ENCODE measurements around the gene IGF1R.
A peak's percentile ranks its signal among the peaks of the same experiment; 100 is the strongest.

IGF1R gene

DNA sequence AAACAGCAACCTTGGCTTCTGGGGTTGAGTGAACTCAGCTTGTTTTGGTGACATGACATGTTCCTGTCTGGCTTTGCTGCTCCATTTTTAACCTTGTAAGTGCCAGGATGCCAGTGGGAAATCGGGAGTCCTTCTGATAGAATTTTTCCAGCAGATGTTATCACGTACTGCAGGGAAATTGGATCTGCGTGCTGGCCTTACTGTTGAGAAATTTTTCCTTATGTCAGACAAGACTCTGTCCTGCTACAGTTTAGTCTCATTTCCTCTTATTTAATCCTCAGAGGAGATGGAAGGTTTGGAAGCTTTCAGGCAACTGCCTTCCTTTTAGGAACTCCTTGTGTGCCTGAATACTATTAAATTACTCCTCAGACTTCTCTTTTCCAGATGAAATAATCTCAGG, 278.7 kb downstream of the IGF1R start:
- DNase-seq: no peak

DNA sequence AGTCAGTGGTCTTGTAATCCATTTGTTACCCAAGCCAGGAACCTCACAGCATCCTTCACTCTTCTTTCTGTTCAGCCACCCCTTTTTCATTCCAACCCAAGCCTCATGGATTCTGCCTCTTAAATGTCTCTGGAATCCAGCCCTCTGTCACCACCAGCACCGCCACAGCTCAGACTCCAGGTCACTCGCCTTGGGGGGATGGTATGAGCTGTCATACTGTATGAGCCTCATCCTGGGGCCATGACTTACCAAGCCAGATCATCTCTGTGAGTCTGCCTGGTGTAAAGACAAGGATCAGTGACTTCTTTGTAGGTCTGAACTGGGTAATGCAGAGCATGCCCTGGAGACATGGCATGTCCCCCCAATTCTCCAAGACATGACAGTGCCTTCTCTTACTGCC, 279.7 kb downstream of the IGF1R start:
- DNase-seq: no peak

DNA sequence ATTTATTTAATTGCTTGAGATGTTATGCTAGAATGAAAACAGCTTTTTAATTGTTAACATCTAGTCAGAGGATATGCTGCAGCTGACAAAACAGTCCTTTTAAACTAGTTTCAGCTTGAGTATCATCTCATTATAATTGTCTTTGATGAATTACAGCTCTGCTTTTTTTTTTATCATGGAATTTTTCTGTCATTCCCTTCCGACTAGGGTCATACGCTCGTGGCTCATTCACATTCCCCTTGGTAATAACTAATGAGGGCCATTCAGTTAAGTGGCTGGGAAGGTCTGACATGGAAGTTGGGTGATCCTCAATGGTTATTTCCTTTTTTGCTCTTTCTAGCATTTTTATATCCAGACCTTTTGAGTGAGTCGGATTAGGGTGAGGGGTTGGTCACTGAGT, 282.2 kb downstream of the IGF1R start:
- no peak for DNase-seq

DNA sequence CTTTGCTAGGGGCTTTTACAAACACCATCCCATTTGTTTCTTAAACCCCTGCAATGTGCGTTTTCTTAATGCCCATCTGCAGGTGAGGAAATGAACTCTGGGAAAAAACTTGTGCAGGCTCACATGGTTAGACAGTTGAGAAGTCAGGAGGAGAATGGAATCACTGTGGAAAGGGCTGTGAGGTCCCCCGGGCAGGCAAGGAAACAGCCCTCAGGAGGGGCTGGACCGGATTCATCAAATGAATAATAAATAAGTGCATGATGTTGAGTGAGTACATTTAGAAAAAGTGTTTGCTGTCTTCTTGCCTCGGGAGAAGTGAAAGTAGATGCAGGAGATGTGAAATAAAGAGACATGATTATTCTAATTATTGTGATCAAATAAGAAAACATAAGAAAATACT, 282.7 kb downstream of the IGF1R start:
- no peak for DNase-seq

GRCh38 chr15:98933406-98933805, 285.1 kb downstream of the IGF1R start:
- DNase-seq: no peak

DNA sequence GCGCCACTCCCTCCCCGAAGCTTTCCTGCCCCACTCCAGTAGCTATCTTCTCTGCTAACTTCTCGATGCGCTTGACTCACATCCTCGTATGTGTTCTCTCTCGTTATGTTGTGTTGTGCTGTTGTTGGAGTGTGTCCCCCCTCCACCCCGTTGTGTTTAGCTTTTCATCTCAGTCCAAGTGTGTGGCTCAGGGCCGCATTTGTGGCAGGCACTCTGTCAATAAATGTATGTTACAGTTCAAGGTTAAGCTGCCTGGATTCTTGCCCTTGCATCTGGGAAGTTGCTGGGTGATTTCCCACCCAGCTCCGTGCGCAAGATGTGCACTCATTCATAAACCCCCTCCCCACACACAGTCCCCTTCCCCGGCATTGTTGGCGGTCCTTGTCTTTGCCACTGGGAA, 287.4 kb downstream of the IGF1R start:
- DNase-seq: no peak

DNA sequence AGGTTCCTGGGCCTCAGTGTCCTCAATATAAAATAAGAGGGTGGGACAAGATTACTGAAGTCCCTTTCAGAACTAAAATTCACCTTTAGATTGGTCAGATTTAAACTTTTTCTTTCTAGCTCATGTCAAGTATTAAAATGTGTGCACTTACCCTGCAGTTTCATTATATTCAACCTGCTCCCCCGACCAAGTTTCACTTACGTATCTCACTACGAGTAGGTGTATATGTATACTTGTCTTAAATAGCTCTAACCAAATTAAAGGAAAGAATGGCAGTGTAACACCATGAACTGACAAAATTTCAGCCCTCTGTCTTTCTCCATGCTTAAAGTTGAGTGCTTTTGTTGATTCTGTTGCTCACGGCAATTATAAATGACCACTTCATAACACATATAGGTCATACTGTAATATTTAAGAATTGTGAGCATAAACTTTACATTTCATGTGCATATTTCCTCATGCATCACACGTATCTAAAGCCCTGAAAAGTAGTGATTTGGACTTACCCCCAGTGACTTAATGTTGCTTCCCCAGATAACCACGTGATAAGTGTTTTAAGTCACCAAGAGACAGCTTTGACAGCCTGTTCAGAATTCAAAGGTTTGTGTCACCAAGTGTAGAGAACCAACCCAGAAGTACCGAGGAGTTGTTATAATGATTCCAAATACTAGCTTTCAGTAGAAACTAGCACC, 289.2 kb downstream of the IGF1R start:
- no peak for DNase-seq

DNA sequence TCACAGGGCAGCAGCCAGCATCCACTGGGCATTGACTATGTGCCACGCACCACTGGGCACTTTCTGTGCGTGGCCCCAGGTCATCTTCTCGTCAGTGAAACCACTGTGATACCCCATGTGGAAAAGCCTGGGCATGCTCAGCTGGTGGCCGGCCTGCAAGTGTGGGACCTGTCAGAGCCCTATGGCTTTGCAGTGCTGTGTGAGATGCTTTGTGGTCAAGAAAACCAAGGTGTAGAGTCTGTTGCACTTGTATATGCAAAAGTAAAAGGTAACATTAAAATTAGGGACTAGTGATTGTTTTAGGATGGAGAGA, 289.7 kb downstream of the IGF1R start:
- no peak for DNase-seq

DNA sequence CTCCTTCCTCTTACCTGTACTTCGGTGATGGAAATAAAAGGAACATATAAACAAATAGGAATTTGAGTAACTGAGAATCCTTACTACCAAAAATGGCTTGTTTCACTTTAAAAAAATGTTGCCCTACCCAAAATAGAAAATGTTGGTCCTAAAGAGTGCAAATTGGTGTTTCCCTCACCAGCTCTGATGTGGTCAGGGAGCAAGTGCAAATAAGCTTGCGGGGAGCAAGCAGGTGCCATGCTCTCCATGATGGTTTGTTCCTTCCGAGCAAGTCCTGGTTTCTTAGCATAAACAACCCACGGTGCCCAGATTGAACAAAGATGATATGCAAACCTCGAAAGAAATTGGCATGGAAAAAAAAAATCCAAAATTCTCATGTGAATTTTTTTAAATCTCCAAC, 290.5 kb downstream of the IGF1R start:
- DNase-seq: no peak

DNA sequence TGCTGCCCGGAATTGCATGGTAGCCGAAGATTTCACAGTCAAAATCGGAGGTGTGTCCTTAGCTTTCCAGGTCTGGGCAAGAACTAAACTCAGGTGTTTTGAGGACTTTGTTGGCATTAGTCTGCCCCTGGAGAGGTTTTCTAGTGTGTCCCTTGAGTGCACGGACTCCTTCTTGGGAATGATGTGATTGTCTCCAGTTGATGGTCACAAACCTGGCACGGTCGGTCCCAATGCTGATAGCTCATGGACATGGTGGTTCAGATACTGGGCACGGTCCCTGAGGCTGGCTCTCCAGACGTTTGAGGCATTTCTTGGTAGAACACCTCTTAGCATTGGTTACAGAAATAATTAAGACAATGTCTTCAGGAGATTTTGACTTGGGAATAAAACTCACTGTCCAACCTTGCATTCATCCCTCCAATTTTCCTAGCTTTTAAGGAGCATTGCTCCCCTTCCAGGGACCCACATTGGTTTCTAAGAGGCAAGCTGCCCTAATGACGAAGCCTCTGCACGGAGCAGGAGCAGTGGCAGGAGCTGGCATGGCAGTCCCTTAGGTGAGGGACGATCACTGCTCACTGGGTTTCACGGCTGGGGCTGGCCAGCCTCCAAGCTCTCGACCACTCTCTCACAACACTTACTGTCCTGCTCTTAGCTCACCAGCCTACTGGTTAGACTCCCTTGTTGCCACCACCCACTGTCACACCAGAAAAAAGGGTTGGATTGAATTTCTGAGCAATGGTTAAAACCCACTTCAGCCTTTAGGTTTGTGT, 291.2 kb downstream of the IGF1R start:
- peak; percentile 10 for DNase-seq

DNA sequence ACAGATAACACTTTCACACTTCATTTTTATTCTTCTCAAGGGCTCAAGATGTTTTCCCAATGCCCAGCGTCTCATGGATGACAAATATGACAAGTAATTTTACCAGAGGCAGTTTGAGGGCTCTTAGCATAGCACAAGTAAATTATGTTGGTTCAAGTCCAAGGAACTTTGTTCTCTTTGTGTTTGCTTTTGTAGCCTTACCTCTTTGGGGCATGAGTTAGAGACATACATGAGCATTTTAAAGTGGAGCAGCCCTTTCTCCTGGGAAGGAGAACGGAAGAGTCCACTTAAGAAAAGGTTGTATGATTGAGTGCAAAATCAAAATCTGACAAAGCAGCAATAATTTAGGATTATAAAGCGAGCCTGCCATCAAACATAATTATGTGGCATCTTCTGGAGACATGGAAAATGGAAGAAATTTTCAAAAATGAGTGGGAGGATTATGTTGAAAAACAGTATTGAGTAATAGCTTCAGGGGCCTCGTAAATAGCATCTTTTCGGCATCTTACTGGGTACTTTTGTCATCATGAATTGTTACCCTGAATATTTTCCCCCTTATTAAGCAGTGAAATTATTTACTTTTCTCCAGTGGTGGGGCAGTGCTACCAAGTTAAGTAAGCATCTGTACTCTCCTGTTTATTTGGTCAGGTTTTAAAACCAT, 293.4 kb downstream of the IGF1R start:
- no peak for DNase-seq

GRCh38 chr15:98942431-98942830, 294.1 kb downstream of the IGF1R start:
- no peak for DNase-seq

DNA sequence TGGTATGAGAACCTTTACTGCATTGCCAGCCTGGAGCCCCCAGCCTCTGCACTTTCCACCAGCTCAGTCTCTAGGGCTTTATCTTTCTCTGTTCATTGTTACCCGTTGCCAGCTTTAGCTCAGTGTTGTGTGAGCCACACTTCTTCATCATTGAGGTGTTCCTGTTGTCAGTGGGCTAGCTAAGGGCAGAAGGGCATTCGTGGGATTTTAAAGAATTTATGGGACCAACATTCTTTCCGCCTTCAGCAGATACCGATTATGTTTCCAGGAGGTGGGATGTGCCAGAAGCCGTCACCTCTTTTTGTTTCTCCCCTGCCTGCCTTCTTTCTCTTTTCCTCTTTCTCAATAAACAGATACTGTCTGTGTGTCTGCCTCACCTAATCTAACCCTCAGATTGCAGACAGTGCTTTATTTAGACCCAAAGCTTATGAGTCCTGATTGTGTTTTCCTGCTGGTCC, 294.7 kb downstream of the IGF1R start:
- no peak for DNase-seq

GRCh38 chr15:98943601-98944151, 295.3 kb downstream of the IGF1R start:
- peak; percentile 1 for DNase-seq

DNA sequence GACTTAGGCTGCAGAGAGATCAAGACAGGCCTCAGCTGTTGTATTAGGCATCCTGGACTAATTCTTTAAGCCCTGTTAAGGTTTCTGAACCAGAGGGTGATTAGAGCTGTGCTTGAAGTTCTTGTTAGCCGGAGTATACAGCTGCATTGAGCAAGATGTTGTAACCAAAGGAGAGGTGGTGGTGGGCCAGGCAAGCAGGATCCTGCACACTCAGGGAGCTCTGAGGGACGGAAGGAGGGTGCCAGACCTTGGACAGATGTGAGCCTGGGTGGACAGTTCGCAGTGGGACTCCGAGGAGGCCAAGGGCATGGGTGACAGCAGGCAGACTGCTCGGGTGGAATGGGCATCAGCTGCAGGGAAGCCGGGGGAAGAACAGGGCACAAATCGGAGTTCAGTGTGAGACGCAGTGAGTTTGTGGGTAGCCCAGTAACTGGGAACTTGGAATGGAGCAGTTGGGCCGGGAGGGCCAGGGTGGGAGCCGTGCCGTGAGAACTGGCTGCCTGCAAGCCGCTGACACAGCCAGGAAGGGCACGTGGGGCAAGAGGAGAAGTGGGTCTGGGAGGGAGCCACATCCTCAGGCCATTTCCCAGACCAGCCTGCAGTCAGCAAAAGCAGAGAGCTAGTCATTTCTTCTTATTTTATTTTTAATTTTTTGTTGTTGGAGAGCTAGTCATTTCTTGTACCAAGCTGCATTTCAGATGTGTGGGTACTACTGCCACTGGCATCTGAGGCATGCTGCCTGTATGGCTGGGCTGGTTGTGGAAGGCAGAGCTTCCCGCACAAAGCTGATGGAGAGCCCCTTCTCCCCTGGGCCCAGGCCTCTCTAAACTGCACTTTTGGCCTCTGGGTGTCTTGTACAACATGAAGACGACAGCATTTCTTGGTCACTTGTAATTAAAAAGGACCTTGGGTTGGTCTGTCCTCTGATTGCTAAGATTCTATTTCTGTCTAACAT, 298.2 kb downstream of the IGF1R start:
- DNase-seq: no peak

DNA sequence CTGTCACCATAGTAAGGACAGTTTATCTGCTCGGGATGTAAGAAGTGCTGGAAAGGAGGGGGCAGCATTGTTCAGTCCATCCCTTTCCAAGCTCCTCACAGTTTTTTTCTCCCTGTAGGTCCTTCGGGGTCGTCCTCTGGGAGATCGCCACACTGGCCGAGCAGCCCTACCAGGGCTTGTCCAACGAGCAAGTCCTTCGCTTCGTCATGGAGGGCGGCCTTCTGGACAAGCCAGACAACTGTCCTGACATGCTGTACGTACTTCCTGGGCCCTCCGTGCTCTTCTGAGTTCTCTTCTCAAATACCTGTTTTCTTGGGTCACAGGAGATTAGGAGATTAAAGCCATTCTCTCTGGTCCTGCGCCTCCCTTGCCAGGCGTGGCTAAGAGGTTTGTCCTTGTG, 300.1 kb downstream of the IGF1R start:
- DNase-seq: no peak

GRCh38 chr15:98948941-98949340, 300.6 kb downstream of the IGF1R start:
- no peak for DNase-seq

GRCh38 chr15:98949624-98950023, 301.3 kb downstream of the IGF1R start:
- DNase-seq: no peak

GRCh38 chr15:98950248-98950647, 301.9 kb downstream of the IGF1R start:
- no peak for DNase-seq

DNA sequence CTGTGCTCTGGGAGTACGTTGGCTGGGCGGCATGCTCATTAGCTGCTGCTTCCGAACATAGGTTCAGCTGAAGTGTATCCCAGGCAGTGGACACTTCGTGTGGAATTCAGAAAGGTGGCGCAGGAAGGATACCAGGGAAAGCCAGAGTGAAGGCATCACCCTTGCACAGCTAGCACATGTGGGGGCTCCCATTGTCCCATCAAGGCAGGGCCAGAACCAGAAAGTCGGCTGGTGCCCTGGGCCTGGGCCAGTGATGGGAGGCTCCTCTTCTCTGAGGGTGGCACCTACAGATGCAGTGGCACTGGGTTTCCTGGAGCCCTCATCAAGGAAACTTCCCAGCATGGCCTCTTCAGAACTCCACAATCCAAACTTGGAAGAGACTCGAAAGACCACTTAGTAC, 302.7 kb downstream of the IGF1R start:
- no peak for DNase-seq

- DNase-seq: no peak
Observed at GRCh38 chr15:98951493-98952320, 303.4 kb downstream of the IGF1R start.

- no peak for DNase-seq
Observed at GRCh38 chr15:98952381-98952803, 304.1 kb downstream of the IGF1R start.

Measured in NCI-H1092 (cell line).